H1 (cell line): ENCODE data around the gene MACROD1. TPM values are rescaled to one million over a fixed set of nuclear protein-coding genes. Genes with fewer than 3 reads are reported as not detected.

ENCODE experiments used
- CTCF ChIA-PET: fragments of 300-600 bp; sonication (Branson Sonifier 250); formaldehyde crosslinking; loops from one replicate; lab custom pipeline; 2021; ENCODE audit not compliant: partially characterized antibody; lab: Charles Lee
- POLR2A ChIA-PET: fragments of 300-600 bp; sonication (Branson Sonifier 250); formaldehyde crosslinking; loops from one replicate; lab custom pipeline; 2021; ENCODE audit warnings: inconsistent platforms; ENCODE audit not compliant: partially characterized antibody; lab: Charles Lee
- DNase-seq, 2 experiments: peaks; one replicate each; pipeline versions ENCODE4 v3.0.0 to v3.0.0-alpha.2; 2010 to 2022; ENCODE audit warnings: low spot score in 2 of 2, low read depth in 1 of 2, mixed read lengths in 1 of 2
- FAIRE-seq: peaks from 2 replicates; lab custom pipeline; 2011; peaks lifted over from hg19 to GRCh38; lab: Jason Lieb, UNC
- H2AFZ ChIP-seq: 2 replicates; pipeline ENCODE4 v1.8.1; 2012; ENCODE audit warnings: low read length, inconsistent platforms
- H2AK5ac ChIP-seq: 2 replicates; pipeline ENCODE4 v1.6.1; 2013; ENCODE audit warnings: low read depth, low read length
- H2BK120ac ChIP-seq: replicated peaks from 2 replicates; pipeline ENCODE3; 2013; ENCODE audit warnings: low read depth, low read length, inconsistent platforms
- H2BK12ac ChIP-seq: 2 replicates; pipeline ENCODE4 v1.6.1; 2013; ENCODE audit warnings: low read depth, low read length
- H2BK15ac ChIP-seq: 2 replicates; pipeline ENCODE4 v1.6.1; 2013; ENCODE audit warnings: low read length
- H2BK20ac ChIP-seq: 2 replicates; pipeline ENCODE4 v1.6.1; 2013; ENCODE audit warnings: low read length
- H2BK5ac ChIP-seq: 2 replicates; pipeline ENCODE4 v1.6.1; 2013; ENCODE audit warnings: low read depth, low read length
- H3K14ac ChIP-seq: 2 replicates; pipeline ENCODE4 v1.6.1; 2013; ENCODE audit warnings: inconsistent platforms; ENCODE audit not compliant: insufficient read length
- H3K18ac ChIP-seq: 2 replicates; pipeline ENCODE4 v1.6.1; 2013; ENCODE audit warnings: low read length; ENCODE audit errors: extremely low read depth
- H3K23ac ChIP-seq: 2 replicates; pipeline ENCODE4 v1.6.1; 2013; ENCODE audit warnings: inconsistent platforms; ENCODE audit not compliant: insufficient read length
- H3K23me2 ChIP-seq: 2 replicates; pipeline ENCODE4 v1.6.1; 2013; ENCODE audit warnings: low read depth, low read length
- H3K27ac ChIP-seq: 2 replicates; pipeline ENCODE4 v1.6.1; 2011; ENCODE audit warnings: low read depth, low read length, inconsistent platforms
- H3K27me3 ChIP-seq, 4 experiments: replicated peaks in 1 of 4; 1 replicate in 1 of 4; 2 replicates in 3 of 4; pipeline versions ENCODE4 v1.6.1 to v1.8.1; 2011 to 2013; ENCODE audit warnings: low read length in 3 of 4, mild to moderate bottlenecking in 3 of 4, inconsistent platforms in 2 of 4, mixed read lengths in 2 of 4, moderate library complexity in 1 of 4; ENCODE audit not compliant: control insufficient read depth in 3 of 4, insufficient read depth in 3 of 4; ENCODE audit errors: extremely low read depth in 1 of 4
- H3K36me3 ChIP-seq, 4 experiments: 2 replicates each; pipeline versions ENCODE4 v1.6.1 to v1.8.1; 2011 to 2013; ENCODE audit warnings: mild to moderate bottlenecking in 4 of 4, low read length in 3 of 4, moderate library complexity in 2 of 4, control low read depth in 1 of 4, inconsistent platforms in 1 of 4; ENCODE audit not compliant: insufficient read depth in 4 of 4, control insufficient read depth in 2 of 4
- H3K4ac ChIP-seq: replicated peaks from 2 replicates; pipeline ENCODE3; 2013; ENCODE audit warnings: low read length, low read depth, mixed read lengths, inconsistent platforms; ENCODE audit not compliant: insufficient read length
- H3K4me1 ChIP-seq, 4 experiments: replicated peaks in 1 of 4; 1 replicate in 1 of 4; 2 replicates in 3 of 4; pipeline versions ENCODE4 v1.6.1 to v1.8.1; 2011 to 2013; ENCODE audit warnings: low read length in 3 of 4, inconsistent platforms in 2 of 4, mixed read lengths in 1 of 4; ENCODE audit not compliant: insufficient read depth in 4 of 4, control insufficient read depth in 3 of 4
- H3K4me2 ChIP-seq, 2 experiments: 2 replicates each; pipeline versions ENCODE4 v1.6.1 to v1.8.1; 2011 to 2013; ENCODE audit warnings: low read depth in 2 of 2, low read length in 2 of 2, control low read depth in 1 of 2, inconsistent platforms in 1 of 2, mild to moderate bottlenecking in 1 of 2; ENCODE audit not compliant: insufficient read depth in 1 of 2
- H3K4me3 ChIP-seq, 4 experiments: fragments of 200-600, 300-600 bp in 1 of 4; sonication (generic), shearing (Covaris generic), sonication (Bioruptor Twin) in 1 of 4; 2 replicates each; pipeline versions ENCODE4 v1.5.1 to v1.8.1; 2011 to 2016; ENCODE audit warnings: low read length in 4 of 4, low read depth in 3 of 4, control low read depth in 2 of 4, inconsistent platforms in 2 of 4, mild to moderate bottlenecking in 2 of 4, mixed read lengths in 1 of 4, moderate library complexity in 1 of 4; ENCODE audit not compliant: insufficient read depth in 2 of 4; ENCODE audit errors: extremely low read depth in 1 of 4
- H3K56ac ChIP-seq: replicated peaks from 2 replicates; pipeline ENCODE3; 2013; ENCODE audit warnings: low read depth, mild to moderate bottlenecking, mixed read lengths, low read length, inconsistent platforms; ENCODE audit not compliant: insufficient read length
- H3K79me1 ChIP-seq: 2 replicates; pipeline ENCODE4 v1.6.1; 2013; ENCODE audit warnings: low read depth, low read length, control low read depth
- H3K79me2 ChIP-seq, 2 experiments: 2 replicates each; pipeline versions ENCODE4 v1.6.1 to v1.8.1; 2012 to 2013; ENCODE audit warnings: low read length in 2 of 2, mild to moderate bottlenecking in 2 of 2, inconsistent platforms in 1 of 2; ENCODE audit not compliant: insufficient read depth in 2 of 2, control insufficient read depth in 1 of 2
- H3K9ac ChIP-seq, 4 experiments: replicated peaks in 1 of 4; 1 replicate in 1 of 4; 2 replicates in 3 of 4; pipeline versions ENCODE4 v1.6.1 to v1.8.1; 2011 to 2013; ENCODE audit warnings: low read depth in 3 of 4, low read length in 3 of 4, control low read depth in 2 of 4, mild to moderate bottlenecking in 2 of 4, moderate library complexity in 2 of 4, inconsistent platforms in 1 of 4; ENCODE audit errors: extremely low read depth in 1 of 4
- H3K9me3 ChIP-seq, 2 experiments: 2 replicates each; pipeline versions ENCODE4 v1.6.1 to v1.8.1; 2012 to 2013; ENCODE audit warnings: mild to moderate bottlenecking in 2 of 2, moderate library complexity in 2 of 2, control low read depth in 1 of 2, inconsistent platforms in 1 of 2, low read depth in 1 of 2, low read length in 1 of 2, mixed read lengths in 1 of 2; ENCODE audit not compliant: insufficient read depth in 2 of 2
- H4K20me1 ChIP-seq, 2 experiments: replicated peaks in 1 of 2; 2 replicates each; pipeline versions ENCODE3 to v1.8.1; 2011 to 2013; ENCODE audit warnings: inconsistent platforms in 2 of 2, low read length in 2 of 2, mild to moderate bottlenecking in 1 of 2; ENCODE audit not compliant: insufficient read depth in 2 of 2, control insufficient read depth in 1 of 2
- H4K5ac ChIP-seq: 2 replicates; pipeline ENCODE4 v1.6.1; 2013; ENCODE audit warnings: low read length, low read depth, mixed read lengths, inconsistent platforms; ENCODE audit not compliant: insufficient read length
- H4K8ac ChIP-seq: 2 replicates; pipeline ENCODE4 v1.8.0; 2013; ENCODE audit warnings: mild to moderate bottlenecking, moderate library complexity, low read length, inconsistent platforms; ENCODE audit not compliant: insufficient read depth; ENCODE audit errors: extremely low read depth
- H4K91ac ChIP-seq: replicated peaks from 2 replicates; pipeline ENCODE3; 2013; ENCODE audit warnings: low read length, mixed read lengths, inconsistent platforms; ENCODE audit not compliant: insufficient read length
- FOSL1 ChIP-seq: IDR thresholded peaks from 2 replicates; pipeline ENCODE4 v1.6.1; 2011; ENCODE audit warnings: mild to moderate bottlenecking, low read depth, low read length, moderate library complexity; ENCODE audit not compliant: insufficient read depth
- RBBP5 ChIP-seq: IDR thresholded peaks from 2 replicates; pipeline ENCODE4 v1.7.1; 2012; ENCODE audit warnings: low read depth, mild to moderate bottlenecking, inconsistent platforms, low read length, moderate library complexity, borderline replicate concordance
- SIRT6 ChIP-seq: IDR thresholded peaks from one replicate; pipeline ENCODE4 v1.7.1; 2012; ENCODE audit warnings: low read length, inconsistent platforms
- SP4 ChIP-seq: IDR thresholded peaks from 2 replicates; pipeline ENCODE4 v1.6.1; 2012; ENCODE audit warnings: low read length, inconsistent platforms
- SRF ChIP-seq: IDR thresholded peaks from 2 replicates; pipeline ENCODE4 v1.6.1; 2011; ENCODE audit warnings: mild to moderate bottlenecking, low read depth, low read length, moderate library complexity
- ZNF274 ChIP-seq: IDR thresholded peaks from 2 replicates; pipeline ENCODE4 v1.7.0; 2012; ENCODE audit warnings: low read length, borderline replicate concordance; ENCODE audit errors: extremely low read depth
- WGBS, 2 experiments: shearing (Covaris generic) in 1 of 2; methylation state at CpG; one replicate each; pipeline versions ENCODE4 v1.1.6 to v1.1.7; 2013 to 2015; ENCODE audit warnings: low lambda C conversion rate in 2 of 2, mixed read lengths in 2 of 2, inconsistent platforms in 1 of 2, low coverage in 1 of 2, missing lambda C conversion rate in 1 of 2; ENCODE audit not compliant: insufficient replicate concordance in 2 of 2, insufficient coverage in 1 of 2, insufficient read length in 1 of 2; ENCODE audit errors: extremely low coverage in 1 of 2, missing lambda C conversion rate in 1 of 2; 5-methylcytosine and 5-hydroxymethylcytosine counted together
- polyA plus RNA-seq, 7 experiments: library from polyadenylated mRNA; depleted of rRNA in 3 of 7; stranded (reverse) in 5 of 7; unstranded in 2 of 7; fragments of >200 nt in 5 of 7; fragments of 200-250 nt in 2 of 7; gene quantifications; 1 replicate in 5 of 7; 2 replicates in 1 of 7; 4 replicates in 1 of 7; pipeline versions ENCODE4 v1.2.1 to v1.2.3, GENCODE V29; 2011 to 2013; ENCODE audit warnings: missing spikeins in 2 of 7, mixed read lengths in 2 of 7
- total RNA-seq: library from RNA; stranded (reverse); fragmentation: NEBNext Ultra II Directional; extraction: Animal tissue kit (Norgen Biotek cat#: 25700); gene quantifications from 2 replicates; pipeline ENCODE4 v1.2.1, GENCODE V29; 2021
- TF ChIP-seq, protein P1 (sequence below), 3 experiments: IDR thresholded peaks; 1 replicate in 2 of 3; 2 replicates in 1 of 3; pipeline versions ENCODE4 v1.5.1 to v1.6.1; 2011; ENCODE audit warnings: low read length in 3 of 3, mild to moderate bottlenecking in 3 of 3, inconsistent platforms in 2 of 3, low read depth in 1 of 3, moderate library complexity in 1 of 3; ENCODE audit not compliant: insufficient read depth in 1 of 3; ENCODE audit errors: control extremely low read depth in 1 of 3
- TF ChIP-seq, protein P2 (sequence below): IDR thresholded peaks from 2 replicates; pipeline ENCODE4 v1.6.1; 2011; ENCODE audit warnings: low read length, improper control_type of control experiment
- TF ChIP-seq, protein P3 (sequence below): IDR thresholded peaks from 2 replicates; pipeline ENCODE4 v1.6.1; 2011; ENCODE audit warnings: low read depth, mild to moderate bottlenecking, low read length; ENCODE audit not compliant: insufficient read depth

Gene MACROD1
- total and polyA plus RNA-seq, 2 of the 8 experiments (the other 6 are each of a cell fraction or from before 2014, with no cell fraction given): 19.5 to 34.1 TPM

DNA sequence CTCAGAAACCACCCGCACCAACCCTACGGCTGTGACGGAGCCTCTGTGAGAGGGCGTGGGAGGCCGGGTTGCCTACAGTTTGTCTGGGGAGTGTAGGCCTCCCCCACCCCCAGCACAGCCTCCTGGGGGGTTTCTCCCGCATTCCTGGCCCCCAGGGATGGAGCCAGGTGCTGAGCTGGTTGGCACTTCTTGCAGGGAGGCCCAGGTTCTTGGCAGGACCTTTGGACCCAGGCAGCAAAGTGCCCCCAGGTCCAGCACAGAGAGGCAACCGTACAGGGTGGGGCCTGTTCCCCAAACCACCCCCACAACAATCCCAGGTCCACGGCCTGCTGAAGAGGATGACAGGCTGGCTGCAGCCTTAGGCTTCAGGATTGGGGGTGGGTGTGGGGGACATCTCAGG lies 36.5 kb downstream of the MACROD1 start:
- Histone ChIP-seq H3K36me3 (no peaks in the 10 kb centered on the region), H3K79me1 (no peaks in the 10 kb centered on the region), H3K4ac (no peak overlapping the region), H3K4me2 (no peak overlapping the region), H3K9me3 (no peaks in the 10 kb centered on the region), H2AK5ac (no peak overlapping the region; the same call in 1 of the 2 replicates), H3K18ac (no peak overlapping the region), H2BK5ac (peak overlapping the region; percentile 66; the same call in 1 of the 2 replicates), H3K9ac (no peak overlapping the region), H4K20me1 (peaks cover 2 to 4% of the 10 kb centered on the region in 2 experiments), H3K79me2 (no peaks in the 10 kb centered on the region), H3K56ac (no peak overlapping the region), H4K5ac (no peak overlapping the region), H3K4me3 (no peak overlapping the region), H3K14ac (no peak overlapping the region), H2BK12ac (peak overlapping the region; percentile 80; the same call in 1 of the 2 replicates), H4K91ac (peak overlapping the region; percentile 47), H3K27ac (no peak overlapping the region), H2BK15ac (peak overlapping the region; percentile 61; the same call in 1 of the 2 replicates), H2AFZ (no peak overlapping the region), H2BK20ac (peak overlapping the region; percentile 32; the same call in 1 of the 2 replicates), H2BK120ac (no peak overlapping the region), H3K23me2 (no peaks in the 10 kb centered on the region), H3K23ac (no peak overlapping the region), H3K27me3 (peaks cover 0 to 18% (median 7%) of the 10 kb centered on the region in 4 experiments; a peak in 5 of 7 replicates), H4K8ac (no peak overlapping the region; the same call in 1 of the 2 replicates), H3K4me1 (peaks cover 0 to 14% (median 9%) of the 10 kb centered on the region in 4 experiments; a peak in 5 of 7 replicates)
- no peak for DNase-seq
- WGBS, 2 experiments: 88% methylated on average over 8 of the region's 8 CpGs; no CpG with 5 or more reads in 1 of the 2 experiments
- ChIA-PET POLR2A (interaction anchor here (1.2 kb wide), 2 partner anchors 57 to 168 kb away, joined by 3 read pairs; partner anchors contain the start of gene STIP1), CTCF (interaction anchor here (0.8 to 11.5 kb wide), 4 partner anchors 18 to 34 kb away, joined by 3 to 165 read pairs (median 4); no protein-coding TSS in a partner anchor)
- no peak for FAIRE-seq
- TF ChIP-seq, protein P1, sequence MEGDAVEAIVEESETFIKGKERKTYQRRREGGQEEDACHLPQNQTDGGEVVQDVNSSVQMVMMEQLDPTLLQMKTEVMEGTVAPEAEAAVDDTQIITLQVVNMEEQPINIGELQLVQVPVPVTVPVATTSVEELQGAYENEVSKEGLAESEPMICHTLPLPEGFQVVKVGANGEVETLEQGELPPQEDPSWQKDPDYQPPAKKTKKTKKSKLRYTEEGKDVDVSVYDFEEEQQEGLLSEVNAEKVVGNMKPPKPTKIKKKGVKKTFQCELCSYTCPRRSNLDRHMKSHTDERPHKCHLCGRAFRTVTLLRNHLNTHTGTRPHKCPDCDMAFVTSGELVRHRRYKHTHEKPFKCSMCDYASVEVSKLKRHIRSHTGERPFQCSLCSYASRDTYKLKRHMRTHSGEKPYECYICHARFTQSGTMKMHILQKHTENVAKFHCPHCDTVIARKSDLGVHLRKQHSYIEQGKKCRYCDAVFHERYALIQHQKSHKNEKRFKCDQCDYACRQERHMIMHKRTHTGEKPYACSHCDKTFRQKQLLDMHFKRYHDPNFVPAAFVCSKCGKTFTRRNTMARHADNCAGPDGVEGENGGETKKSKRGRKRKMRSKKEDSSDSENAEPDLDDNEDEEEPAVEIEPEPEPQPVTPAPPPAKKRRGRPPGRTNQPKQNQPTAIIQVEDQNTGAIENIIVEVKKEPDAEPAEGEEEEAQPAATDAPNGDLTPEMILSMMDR (IDR thresholded peaks at IDR 0.05; ENCODE audit: control extremely low read depth in 1 of 3, insufficient read depth in 1 of 3, low read depth in 1 of 3, low read length in 3 of 3): no peak
- TF ChIP-seq, protein P2, sequence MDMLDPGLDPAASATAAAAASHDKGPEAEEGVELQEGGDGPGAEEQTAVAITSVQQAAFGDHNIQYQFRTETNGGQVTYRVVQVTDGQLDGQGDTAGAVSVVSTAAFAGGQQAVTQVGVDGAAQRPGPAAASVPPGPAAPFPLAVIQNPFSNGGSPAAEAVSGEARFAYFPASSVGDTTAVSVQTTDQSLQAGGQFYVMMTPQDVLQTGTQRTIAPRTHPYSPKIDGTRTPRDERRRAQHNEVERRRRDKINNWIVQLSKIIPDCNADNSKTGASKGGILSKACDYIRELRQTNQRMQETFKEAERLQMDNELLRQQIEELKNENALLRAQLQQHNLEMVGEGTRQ: no peak
- TF ChIP-seq FOSL1 (no peak), ZNF274 (no peak), RBBP5 (no peak), SRF (no peak), SP4 (no peak), SIRT6 (no peak)
- TF ChIP-seq, protein P3, sequence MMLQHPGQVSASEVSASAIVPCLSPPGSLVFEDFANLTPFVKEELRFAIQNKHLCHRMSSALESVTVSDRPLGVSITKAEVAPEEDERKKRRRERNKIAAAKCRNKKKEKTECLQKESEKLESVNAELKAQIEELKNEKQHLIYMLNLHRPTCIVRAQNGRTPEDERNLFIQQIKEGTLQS: no peak
